ENCODE results near the gene TSPYL1.
"Not testable (repeated sequence)": the region's sequence is repeated elsewhere in the genome, so short reads cannot be mapped to it uniquely, and the experiment has no call there.

Gene TSPYL1

GRCh38 chr6:116279232-116280160, at the start of gene TSPYL1:
TSPYL1 (minus strand) TSS chr6:116279930; CDS start chr6:116279830, 100 bp downstream.
- peak within 1 kb of the TSS; percentile 97 for H3K9ac ChIP-seq
- H3K9me3 ChIP-seq, result no peaks in the 10 kb centered on the region
- H3K4me3 ChIP-seq, result peak within 1 kb of the TSS; percentile 93
- no peaks in the 10 kb centered on the region for H3K27me3 ChIP-seq
- peak within 1 kb of the TSS; percentile 97 for H3K27ac ChIP-seq
- H3K4me1 ChIP-seq, result peaks cover 53% of the 10 kb centered on the region
- H4K20me1 ChIP-seq, result peaks cover 47% of the 10 kb centered on the region
- H3K4me2 ChIP-seq, result peak within 1 kb of the TSS; percentile 95
- TF ChIP-seq Cebpa-rat (IDR thresholded peaks at IDR 0.05), result no peak
- peaks cover 13% of the 10 kb centered on the region for H3K36me3 ChIP-seq

GRCh38 chr6:116329156-116329555, 49.4 kb upstream of the TSPYL1 start:
- Histone ChIP-seq H4K20me1 (no peaks in the 10 kb centered on the region), H3K27me3 (no peaks in the 10 kb centered on the region), H3K36me3 (no peaks in the 10 kb centered on the region), H3K9ac (no peak overlapping the region), H3K9me3 (no peaks in the 10 kb centered on the region), H3K4me3 (no peak overlapping the region), H3K4me1 (no peaks in the 10 kb centered on the region), H3K27ac (no peak overlapping the region), H3K4me2 (no peak overlapping the region)
- no peak for TF ChIP-seq Cebpa-rat (IDR thresholded peaks at IDR 0.05)

GRCh38 chr6:116328528-116328903, 48.8 kb upstream of the TSPYL1 start:
- Histone ChIP-seq H3K27me3 (no peaks in the 10 kb centered on the region), H3K27ac (no peak overlapping the region), H3K36me3 (no peaks in the 10 kb centered on the region), H3K4me2 (no peak overlapping the region), H3K4me1 (no peaks in the 10 kb centered on the region), H3K9ac (no peak overlapping the region), H4K20me1 (no peaks in the 10 kb centered on the region), H3K4me3 (no peak overlapping the region), H3K9me3 (no peaks in the 10 kb centered on the region)
- TF ChIP-seq Cebpa-rat (IDR thresholded peaks at IDR 0.05), result no peak

- Histone ChIP-seq H3K9me3 (no peaks in the 10 kb centered on the region), H3K9ac (no peak overlapping the region), H3K27me3 (no peaks in the 10 kb centered on the region), H3K4me3 (no peak overlapping the region), H3K4me1 (no peaks in the 10 kb centered on the region), H3K36me3 (no peaks in the 10 kb centered on the region), H3K27ac (no peak overlapping the region), H4K20me1 (no peaks in the 10 kb centered on the region), H3K4me2 (no peak overlapping the region)
- TF ChIP-seq Cebpa-rat (IDR thresholded peaks at IDR 0.05), result no peak
These were observed 48.2 kb upstream of the TSPYL1 start for GRCh38 chr6:116327803-116328527.

GRCh38 chr6:116326996-116327395, 47.3 kb upstream of the TSPYL1 start:
- Histone ChIP-seq H3K27me3 (no peaks in the 10 kb centered on the region), H4K20me1 (no peaks in the 10 kb centered on the region), H3K4me3 (no peak overlapping the region), H3K36me3 (no peaks in the 10 kb centered on the region), H3K27ac (no peak overlapping the region), H3K9me3 (no peaks in the 10 kb centered on the region), H3K4me1 (no peaks in the 10 kb centered on the region), H3K4me2 (no peak overlapping the region), H3K9ac (no peak overlapping the region)
- no peak for TF ChIP-seq Cebpa-rat (IDR thresholded peaks at IDR 0.05)

GRCh38 chr6:116326181-116326671, 46.5 kb upstream of the TSPYL1 start:
- Histone ChIP-seq H3K27ac (no peak overlapping the region), H3K9me3 (no peaks in the 10 kb centered on the region), H4K20me1 (no peaks in the 10 kb centered on the region), H3K36me3 (no peaks in the 10 kb centered on the region), H3K27me3 (no peaks in the 10 kb centered on the region), H3K9ac (no peak overlapping the region), H3K4me3 (no peak overlapping the region), H3K4me2 (no peak overlapping the region), H3K4me1 (no peaks in the 10 kb centered on the region)
- TF ChIP-seq Cebpa-rat (IDR thresholded peaks at IDR 0.05), result no peak

GRCh38 chr6:116325634-116326132, 46.0 kb upstream of the TSPYL1 start:
- not testable (repeated sequence) for H3K4me1 ChIP-seq, H4K20me1 ChIP-seq, H3K9ac ChIP-seq, H3K4me3 ChIP-seq, H3K4me2 ChIP-seq, H3K27me3 ChIP-seq, H3K36me3 ChIP-seq, H3K27ac ChIP-seq, H3K9me3 ChIP-seq

GRCh38 chr6:116323863-116324262, 44.1 kb upstream of the TSPYL1 start:
- no peaks in the 10 kb centered on the region for H3K27me3 ChIP-seq
- no peak for TF ChIP-seq Cebpa-rat (IDR thresholded peaks at IDR 0.05)
- no peaks in the 10 kb centered on the region for H3K36me3 ChIP-seq

GRCh38 chr6:116321933-116322332, 42.2 kb upstream of the TSPYL1 start:
- H3K4me2 ChIP-seq, H3K9me3 ChIP-seq, H3K27ac ChIP-seq, H3K4me1 ChIP-seq, H4K20me1 ChIP-seq, H3K36me3 ChIP-seq, H3K9ac ChIP-seq, H3K27me3 ChIP-seq, H3K4me3 ChIP-seq: not testable (repeated sequence)

More at GRCh38 chr6:116323863-116324262, 44.1 kb upstream of the TSPYL1 start:
- Histone ChIP-seq H3K9me3 (no peaks in the 10 kb centered on the region), H3K4me3 (no peak overlapping the region), H3K9ac (no peak overlapping the region), H3K4me1 (no peaks in the 10 kb centered on the region), H3K27ac (no peak overlapping the region), H4K20me1 (no peaks in the 10 kb centered on the region), H3K4me2 (no peak overlapping the region)
